Gastrocnemius medialis (tissue), 4 donors: ENCODE results near the gene SYTL2. TPM values are rescaled to one million over a fixed set of nuclear protein-coding genes. Genes with fewer than 3 reads are reported as not detected.

Experiments
- ATAC-seq, 2 donors: fragments of 150-250 bp; one replicate each; pipeline ENCODE4 v1.9.1; 2016
- DNase-seq, 2 donors: peaks; one replicate each; pipeline ENCODE4 v3.0.0-alpha.2; 2019
- H3K27ac ChIP-seq, 4 donors: fragments of 200-600 bp; sonication (generic); 1 replicate in 1 of 4; 2 replicates in 3 of 4; pipeline ENCODE4 v1.5.1; 2016 to 2018; ENCODE audit warnings: mild to moderate bottlenecking in 2 of 4, moderate library complexity in 1 of 4
- H3K27me3 ChIP-seq, 3 donors: fragments of 200-600 bp; sonication (generic) in 2 of 3; 1 replicate in 1 of 3; 2 replicates in 2 of 3; pipeline versions ENCODE4 v1.5.1 to v1.6.0; 2016 to 2019; ENCODE audit warnings: mild to moderate bottlenecking in 1 of 3, moderate library complexity in 1 of 3
- H3K36me3 ChIP-seq, 2 donors: fragments of 200-600 bp; sonication (generic) in 1 of 2; one replicate each; pipeline ENCODE4 v1.5.1; 2017 to 2018
- H3K4me1 ChIP-seq, 2 donors: fragments of 200-600 bp; sonication (generic) in 1 of 2; one replicate each; pipeline ENCODE4 v1.5.1; 2016 to 2017; ENCODE audit warnings: mild to moderate bottlenecking in 2 of 2
- H3K4me3 ChIP-seq, 4 donors: fragments of 200-600 bp; sonication (generic) in 3 of 4; 1 replicate in 1 of 4; 2 replicates in 3 of 4; pipeline ENCODE4 v1.5.1; 2016 to 2019; ENCODE audit warnings: mild to moderate bottlenecking in 2 of 4
- H3K9me3 ChIP-seq, 3 donors: fragments of 200-600 bp; sonication (generic) in 2 of 3; 1 replicate in 1 of 3; 2 replicates in 2 of 3; pipeline ENCODE4 v1.5.1; 2016 to 2019
- POLR2A ChIP-seq, 2 donors: fragments of 450-650 bp; IDR thresholded peaks; one replicate each; pipeline ENCODE4 v1.6.1; 2017; ENCODE audit warnings: antibody characterized with exemption in 2 of 2, mild to moderate bottlenecking in 2 of 2, moderate library complexity in 2 of 2
- in situ Hi-C, 4 donors: fragments of 200-750 bp; cut with MboI; loops; one replicate each; pipeline versions ENCODE4 v1.15.0 to v1.8.0; 2017; ENCODE audit warnings: low sequenced_read_pairs in 4 of 4
- intact Hi-C: fragments of 100-400 bp; cut with DNase I; formaldehyde crosslinking; loops from one replicate; pipeline ENCODE4 v1.15.1; 2023; ENCODE audit warnings: low total_unique reads
- total RNA-seq, 4 donors: library from RNA; depleted of rRNA; stranded (reverse); fragments of >200 nt; gene quantifications; one replicate each; pipeline versions ENCODE4 v1.1.0 to v1.2.3, GENCODE V29; 2016
- TF ChIP-seq, protein P1 (sequence below), 5 experiments: fragments of 450-650 bp in 3 of 5; fragments of 200-600 bp in 2 of 5; sonication (generic) in 2 of 5; IDR thresholded peaks in 4 of 5; conservative IDR thresholded peaks in 1 of 5; 1 replicate in 4 of 5; 2 replicates in 1 of 5; pipeline ENCODE4 v1.5.1; 2016 to 2019; ENCODE audit warnings: antibody characterized with exemption in 5 of 5, mild to moderate bottlenecking in 3 of 5, moderate library complexity in 3 of 5

SYTL2 gene
- total RNA-seq, 4 donors from 2014 or later, result 0.97 to 11.9 (median 2.7) TPM

- DNase-seq, result no peak
- Histone ChIP-seq H3K27me3 (no peaks in the 10 kb centered on the region), H3K4me1 (no peaks in the 10 kb centered on the region), H3K36me3 (no peaks in the 10 kb centered on the region), H3K4me3 (no peak overlapping the region), H3K9me3 (no peaks in the 10 kb centered on the region), H3K27ac (no peak overlapping the region)
- no peak for TF ChIP-seq POLR2A (IDR thresholded peaks at IDR 0.05)
- TF ChIP-seq, protein P1, sequence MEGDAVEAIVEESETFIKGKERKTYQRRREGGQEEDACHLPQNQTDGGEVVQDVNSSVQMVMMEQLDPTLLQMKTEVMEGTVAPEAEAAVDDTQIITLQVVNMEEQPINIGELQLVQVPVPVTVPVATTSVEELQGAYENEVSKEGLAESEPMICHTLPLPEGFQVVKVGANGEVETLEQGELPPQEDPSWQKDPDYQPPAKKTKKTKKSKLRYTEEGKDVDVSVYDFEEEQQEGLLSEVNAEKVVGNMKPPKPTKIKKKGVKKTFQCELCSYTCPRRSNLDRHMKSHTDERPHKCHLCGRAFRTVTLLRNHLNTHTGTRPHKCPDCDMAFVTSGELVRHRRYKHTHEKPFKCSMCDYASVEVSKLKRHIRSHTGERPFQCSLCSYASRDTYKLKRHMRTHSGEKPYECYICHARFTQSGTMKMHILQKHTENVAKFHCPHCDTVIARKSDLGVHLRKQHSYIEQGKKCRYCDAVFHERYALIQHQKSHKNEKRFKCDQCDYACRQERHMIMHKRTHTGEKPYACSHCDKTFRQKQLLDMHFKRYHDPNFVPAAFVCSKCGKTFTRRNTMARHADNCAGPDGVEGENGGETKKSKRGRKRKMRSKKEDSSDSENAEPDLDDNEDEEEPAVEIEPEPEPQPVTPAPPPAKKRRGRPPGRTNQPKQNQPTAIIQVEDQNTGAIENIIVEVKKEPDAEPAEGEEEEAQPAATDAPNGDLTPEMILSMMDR (IDR thresholded peaks at IDR 0.05 in 4 of 5, conservative IDR thresholded peaks at IDR 0.05 in 1 of 5), result no peak
- intact Hi-C loops, result no loop called here
- in situ Hi-C loops, result no loop called here
- ATAC-seq, result no peak
Observed at GRCh38 chr11:85742348-85742747, 68.6 kb downstream of the SYTL2 start.

DNA sequence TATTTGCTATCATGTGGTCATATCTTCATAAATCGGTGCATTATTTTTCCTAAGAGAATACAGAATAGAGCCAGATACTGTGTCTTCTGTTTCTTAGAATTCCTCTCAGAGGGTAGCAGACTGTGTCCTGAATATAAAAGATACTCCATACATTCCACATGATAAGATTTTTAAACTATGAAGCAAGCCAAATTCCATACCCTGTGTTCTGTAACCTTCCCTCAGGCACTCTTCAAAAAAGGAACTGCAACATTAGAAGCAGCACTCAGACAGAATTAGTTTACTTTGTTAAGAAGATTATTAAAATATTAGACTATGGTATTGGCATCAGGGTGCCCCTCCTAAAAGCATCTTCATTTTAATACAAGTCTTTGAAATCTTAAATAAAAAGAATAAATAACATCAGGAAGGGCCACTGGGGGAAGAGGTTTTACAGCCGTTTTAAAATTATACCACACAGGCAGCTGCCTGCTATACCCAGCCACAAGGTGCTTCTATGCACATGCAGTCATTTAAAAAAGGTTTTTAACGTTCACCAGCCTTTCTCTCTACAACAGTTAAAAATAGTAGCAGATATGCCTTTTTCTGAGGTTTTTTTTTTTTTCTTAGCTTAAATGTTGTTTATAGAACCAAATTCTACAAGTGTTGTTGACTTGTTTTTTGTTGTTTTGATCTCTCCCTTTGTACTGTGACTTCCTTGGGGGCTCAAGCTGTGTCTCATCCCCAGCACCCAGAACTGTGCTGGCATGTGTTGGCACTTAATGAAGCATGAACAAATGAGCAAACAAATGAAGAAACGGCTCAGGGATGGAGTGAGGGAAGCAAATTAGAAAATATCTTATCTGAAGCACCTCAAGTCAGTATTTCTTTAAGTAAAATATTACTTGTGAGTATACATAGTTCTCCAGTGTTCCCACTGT, 70.2 kb downstream of the SYTL2 start:
- peaks cover 3 to 4% of the 10 kb centered on the region in 2 donors for H3K4me1 ChIP-seq
- no peak overlapping the region for H3K27ac ChIP-seq
- no peak for ATAC-seq
- TF ChIP-seq, protein P1 (IDR thresholded peaks at IDR 0.05 in 4 of 5, conservative IDR thresholded peaks at IDR 0.05 in 1 of 5), result no peak
- no peak for TF ChIP-seq POLR2A (IDR thresholded peaks at IDR 0.05)
- DNase-seq, result no peak
- H3K4me3 ChIP-seq, result no peak overlapping the region
- H3K27me3 ChIP-seq, result no peaks in the 10 kb centered on the region
- intact Hi-C loops, result no loop called here
- H3K9me3 ChIP-seq, result no peaks in the 10 kb centered on the region
- no peaks in the 10 kb centered on the region for H3K36me3 ChIP-seq
- in situ Hi-C loops, result no loop called here

DNA sequence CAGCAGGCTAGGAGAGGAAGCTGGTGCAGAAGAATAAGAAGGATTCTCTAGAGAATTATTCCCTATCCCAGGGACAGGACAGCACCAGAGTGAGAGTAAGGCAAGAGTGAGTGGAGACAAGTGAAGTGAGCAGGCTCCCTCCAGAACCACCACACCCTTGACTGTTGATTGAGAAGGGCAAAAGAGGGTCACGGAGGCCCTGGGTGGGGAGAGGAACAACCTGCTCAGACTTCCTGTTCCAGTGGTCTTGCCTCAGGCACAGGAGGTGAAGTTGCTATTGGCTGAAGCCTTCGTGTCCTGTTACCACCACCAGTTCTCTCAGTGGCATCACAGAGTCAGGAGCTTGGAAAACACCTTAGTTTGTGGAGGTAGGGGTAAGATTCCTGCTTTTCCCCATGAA, 73.2 kb downstream of the SYTL2 start:
- ATAC-seq (no peak), DNase-seq (no peak)
- H3K36me3 ChIP-seq, result no peaks in the 10 kb centered on the region
- in situ Hi-C loops, result no loop called here
- H3K27me3 ChIP-seq, result no peaks in the 10 kb centered on the region
- no peak overlapping the region for H3K27ac ChIP-seq
- H3K4me3 ChIP-seq, result no peak overlapping the region
- no peak for TF ChIP-seq POLR2A (IDR thresholded peaks at IDR 0.05)
- TF ChIP-seq, protein P1 (IDR thresholded peaks at IDR 0.05 in 4 of 5, conservative IDR thresholded peaks at IDR 0.05 in 1 of 5), result no peak
- H3K9me3 ChIP-seq, result no peaks in the 10 kb centered on the region
- H3K4me1 ChIP-seq, result peaks cover 3 to 4% of the 10 kb centered on the region in 2 donors
- intact Hi-C loops, result no loop called here

DNA sequence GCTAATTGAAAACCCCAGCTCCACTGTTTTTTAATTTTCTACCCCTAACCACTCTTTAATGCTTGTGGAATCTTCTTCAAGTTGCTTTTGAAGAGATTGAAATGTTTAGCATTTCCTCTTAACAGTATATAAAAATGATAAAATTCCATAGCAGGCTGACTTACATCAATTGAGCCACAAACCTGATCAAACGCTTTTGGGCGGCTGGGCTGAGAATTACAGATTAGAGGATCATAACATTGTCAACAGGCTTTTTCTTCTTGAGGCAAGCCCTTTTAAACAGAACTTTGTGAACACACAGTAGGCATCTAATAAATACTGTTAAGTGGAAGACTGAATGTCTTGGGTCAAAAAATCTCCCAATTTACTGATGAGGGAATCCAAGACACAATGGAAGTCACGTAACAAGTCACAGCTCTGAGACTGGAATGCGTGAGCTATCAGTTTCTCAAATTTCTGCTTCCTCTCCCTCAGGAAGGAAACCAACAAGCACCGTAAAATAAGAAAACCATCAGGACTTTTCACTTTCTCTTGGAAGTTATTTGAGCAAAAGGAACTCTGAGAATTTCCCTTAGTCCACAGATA, 75.0 kb downstream of the SYTL2 start:
- no peaks in the 10 kb centered on the region for H3K9me3 ChIP-seq
- in situ Hi-C loops (no loop called here), intact Hi-C loops (no loop called here)
- no peak overlapping the region for H3K4me3 ChIP-seq
- peak overlapping the region in 3 of 4 donors; percentile 2 to 37 (median 36) for H3K27ac ChIP-seq
- no peaks in the 10 kb centered on the region for H3K27me3 ChIP-seq
- H3K36me3 ChIP-seq, result no peaks in the 10 kb centered on the region
- DNase-seq, result no peak
- ATAC-seq, result no peak
- H3K4me1 ChIP-seq, result peaks cover 3 to 4% of the 10 kb centered on the region in 2 donors
- TF ChIP-seq, protein P1 (IDR thresholded peaks at IDR 0.05 in 4 of 5, conservative IDR thresholded peaks at IDR 0.05 in 1 of 5), result no peak
- TF ChIP-seq POLR2A (IDR thresholded peaks at IDR 0.05), result no peak
